Mesodermal cell (in vitro differentiated cells): ENCODE measurements around the gene B3GNT4.

Experiments
- H3K27ac ChIP-seq: 2 replicates; pipeline ENCODE4 v1.7.0; 2013; ENCODE audit warnings: mild to moderate bottlenecking, low read depth, low read length, moderate library complexity; ENCODE audit not compliant: severe bottlenecking
- H3K36me3 ChIP-seq: 2 replicates; pipeline ENCODE4 v1.7.1; 2013; ENCODE audit warnings: mild to moderate bottlenecking, low read length, moderate library complexity; ENCODE audit not compliant: control insufficient read depth, insufficient read depth
- H3K4me1 ChIP-seq: one replicate; pipeline ENCODE4 v1.7.1; 2013; ENCODE audit warnings: mild to moderate bottlenecking, low read length; ENCODE audit not compliant: insufficient read depth, control insufficient read depth, poor library complexity, severe bottlenecking
- H3K4me3 ChIP-seq: 2 replicates; pipeline ENCODE4 v1.7.0; 2013; ENCODE audit warnings: low read length, control low read depth, mild to moderate bottlenecking; ENCODE audit not compliant: insufficient read depth, poor library complexity, severe bottlenecking; ENCODE audit errors: extremely low read depth
- H3K9me3 ChIP-seq: 2 replicates; pipeline ENCODE4 v1.7.1; 2013; ENCODE audit warnings: mild to moderate bottlenecking, low read length, moderate library complexity; ENCODE audit not compliant: control insufficient read depth
- WGBS, 2 experiments: methylation state at CpG; one replicate each; pipeline ENCODE4 v1.1.5; 2013; ENCODE audit warnings: missing lambda C conversion rate in 2 of 2; ENCODE audit not compliant: insufficient coverage in 2 of 2; 5-methylcytosine and 5-hydroxymethylcytosine counted together

The B3GNT4 gene

DNA sequence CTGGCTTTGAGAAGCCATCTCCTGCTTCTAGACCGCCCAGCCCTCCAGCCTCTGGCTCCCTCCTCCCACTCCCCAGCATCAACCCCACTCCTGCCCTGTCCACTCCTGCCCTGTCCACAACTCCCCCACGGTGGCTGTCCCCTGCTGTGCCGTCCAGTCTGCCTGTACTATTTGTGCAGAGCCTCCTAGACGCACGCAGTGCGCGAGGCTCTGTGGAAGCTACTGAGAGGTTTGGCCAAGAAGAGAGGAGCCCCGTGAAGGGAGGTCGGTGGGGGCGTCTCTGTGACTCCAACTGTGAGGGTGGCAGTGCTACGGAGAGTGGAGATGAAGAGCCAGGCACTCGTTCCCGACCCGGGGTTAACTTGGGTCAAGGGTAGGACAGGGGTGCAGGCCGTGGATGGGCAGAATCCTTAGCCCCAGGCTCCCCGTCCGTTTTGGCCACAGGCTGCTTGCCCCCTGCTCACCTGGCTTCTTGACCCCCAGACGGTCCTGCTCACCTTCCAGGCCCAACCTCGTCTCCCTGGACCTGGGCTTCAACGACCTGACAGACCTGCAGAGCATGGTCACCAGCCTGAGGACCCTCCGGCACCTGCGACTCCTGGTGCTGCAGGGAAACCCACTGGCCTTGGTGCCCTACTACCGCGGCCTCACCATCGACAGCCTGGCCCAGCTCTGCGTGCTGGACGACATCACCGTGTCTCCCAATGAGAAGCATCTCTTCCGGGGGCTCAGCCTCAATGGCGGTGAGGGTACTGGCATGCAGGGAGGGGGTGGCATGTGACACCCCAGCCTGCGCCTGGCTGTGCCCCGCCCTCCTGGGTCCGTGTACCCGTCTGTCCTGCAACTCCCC is 13.7 kb upstream of the B3GNT4 start:
- Histone ChIP-seq H3K27ac (no peak overlapping the region), H3K4me3 (no peak overlapping the region), H3K36me3 (no peaks in the 10 kb centered on the region), H3K4me1 (no peaks in the 10 kb centered on the region), H3K9me3 (peaks cover 5% of the 10 kb centered on the region)
- WGBS, 2 experiments = 92% methylated on average over 21 to 31 of the region's 34 CpGs

GRCh38 chr12:122190842-122191668 is 12.5 kb upstream of the B3GNT4 start:
- Histone ChIP-seq H3K27ac (no peak overlapping the region), H3K4me1 (no peaks in the 10 kb centered on the region), H3K4me3 (no peak overlapping the region), H3K36me3 (no peaks in the 10 kb centered on the region), H3K9me3 (peaks cover 10% of the 10 kb centered on the region)
- WGBS, 2 experiments = 53 to 82% methylated on average over 9 to 12 of the region's 18 CpGs

- WGBS, 2 experiments = 89 to 93% methylated on average over 10 to 11 of the region's 11 CpGs
- no peaks in the 10 kb centered on the region for H3K36me3 ChIP-seq
- no peak overlapping the region for H3K27ac ChIP-seq
- peaks cover 10% of the 10 kb centered on the region for H3K9me3 ChIP-seq
- no peaks in the 10 kb centered on the region for H3K4me1 ChIP-seq
- H3K4me3 ChIP-seq = no peak overlapping the region
These were observed 11.1 kb upstream of the B3GNT4 start for GRCh38 chr12:122192441-122192840.

- H3K27ac ChIP-seq = no peak overlapping the region
- peaks cover 10% of the 10 kb centered on the region for H3K9me3 ChIP-seq
- no peaks in the 10 kb centered on the region for H3K36me3 ChIP-seq
- H3K4me3 ChIP-seq = no peak overlapping the region
- no peaks in the 10 kb centered on the region for H3K4me1 ChIP-seq
- WGBS, 2 experiments = no CpG with 5 or more reads among the region's 1 CpG
These were observed 8.7 kb upstream of the B3GNT4 start for GRCh38 chr12:122194804-122195203.

DNA sequence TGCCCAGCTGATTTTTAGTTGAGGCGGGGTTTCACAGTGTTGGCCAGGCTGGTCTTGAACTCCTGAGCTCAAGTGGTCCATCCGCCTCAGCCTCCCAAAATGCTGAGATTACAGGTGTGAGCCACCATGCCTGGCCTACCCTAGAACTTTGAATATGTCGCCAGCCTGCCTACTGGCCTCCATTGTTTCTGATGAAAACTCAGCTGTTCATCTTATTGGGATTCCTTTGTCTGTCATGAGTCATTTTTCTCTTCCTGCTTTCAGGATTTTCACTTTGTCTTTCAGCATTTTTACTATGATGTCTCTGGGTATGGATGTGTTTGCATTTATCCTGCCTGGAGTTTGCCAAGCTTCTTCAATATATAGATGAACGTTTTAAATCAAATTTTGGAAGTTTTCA is 8.1 kb upstream of the B3GNT4 start:
- Histone ChIP-seq H3K27ac (no peak overlapping the region), H3K9me3 (peaks cover 10% of the 10 kb centered on the region), H3K4me3 (no peak overlapping the region), H3K36me3 (no peaks in the 10 kb centered on the region), H3K4me1 (no peaks in the 10 kb centered on the region)
- 88 to 90% methylated on average over 3 of the region's 4 CpGs for WGBS, 2 experiments

DNA sequence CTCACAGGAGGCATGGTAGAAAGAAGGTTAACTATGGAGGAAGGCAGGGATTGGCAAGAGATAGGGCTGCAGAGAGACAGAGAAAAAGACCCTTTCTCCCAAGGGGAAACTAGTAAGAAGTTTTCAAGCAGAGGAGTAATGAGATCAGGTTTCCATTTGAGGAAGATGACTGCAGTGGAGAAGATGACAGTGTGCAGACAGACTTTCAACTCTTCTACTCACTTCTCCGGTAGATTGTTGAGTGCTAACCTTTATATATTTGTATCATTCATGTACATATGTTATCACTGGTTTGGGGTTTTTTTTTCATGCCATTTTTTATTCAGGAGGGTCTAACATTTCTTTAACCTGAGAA is 5.9 kb upstream of the B3GNT4 start:
- H3K36me3 ChIP-seq = no peaks in the 10 kb centered on the region
- peaks cover 10% of the 10 kb centered on the region for H3K9me3 ChIP-seq
- H3K4me3 ChIP-seq = no peak overlapping the region
- WGBS, 2 experiments = no CpG with 5 or more reads among the region's 1 CpG
- no peaks in the 10 kb centered on the region for H3K4me1 ChIP-seq
- no peak overlapping the region for H3K27ac ChIP-seq

- no peak overlapping the region for H3K27ac ChIP-seq
- H3K4me3 ChIP-seq = no peak overlapping the region
- H3K36me3 ChIP-seq = no peaks in the 10 kb centered on the region
- H3K9me3 ChIP-seq = peaks cover 7% of the 10 kb centered on the region
- H3K4me1 ChIP-seq = no peaks in the 10 kb centered on the region
- WGBS, 2 experiments = 89 to 92% methylated on average over 23 to 24 of the region's 29 CpGs
These were observed 3.8 kb upstream of the B3GNT4 start for GRCh38 chr12:122199484-122200355.

DNA sequence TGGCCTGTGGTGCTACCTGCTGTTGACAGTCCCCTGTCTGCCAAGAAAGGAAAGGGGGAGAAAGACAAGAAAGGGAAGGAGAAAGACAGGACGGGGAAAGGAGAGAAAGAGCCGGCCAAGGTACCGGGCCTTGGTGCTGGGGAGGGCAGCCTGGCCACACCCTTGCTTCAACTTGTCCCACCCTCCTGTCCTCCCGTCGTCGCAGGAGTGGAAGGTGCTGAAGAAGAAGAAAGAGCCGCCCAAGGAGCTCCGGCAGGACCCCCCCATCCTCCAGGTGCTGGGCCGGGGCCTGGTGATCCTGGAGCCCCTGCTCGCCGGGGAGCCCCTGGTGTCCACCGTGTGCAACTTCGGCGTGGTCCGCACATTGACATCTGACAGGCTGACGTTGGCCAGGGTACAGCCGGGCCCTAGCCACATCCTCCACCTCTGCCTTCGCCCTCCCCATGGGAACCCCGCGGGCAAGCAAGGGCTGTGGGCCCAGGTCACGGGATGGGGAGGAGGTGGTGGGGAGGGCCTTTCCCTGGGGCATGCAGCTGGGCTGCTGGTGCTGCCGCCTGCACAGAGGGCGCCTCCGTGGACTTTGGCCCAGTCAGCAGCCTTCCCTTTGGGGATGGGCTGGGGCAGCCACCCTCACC is 2.9 kb upstream of the B3GNT4 start:
- WGBS, 2 experiments = 77 to 86% methylated on average over 14 to 15 of the region's 24 CpGs

GRCh38 chr12:122201381-122201780 is 2.1 kb upstream of the B3GNT4 start:
- no peaks in the 10 kb centered on the region for H3K36me3 ChIP-seq
- WGBS, 2 experiments = 93 to 94% methylated on average over 3 to 5 of the region's 5 CpGs
- H3K9me3 ChIP-seq = no peaks in the 10 kb centered on the region
- no peaks in the 10 kb centered on the region for H3K4me1 ChIP-seq
- no peak overlapping the region for H3K27ac ChIP-seq
- no peak overlapping the region for H3K4me3 ChIP-seq

More for the DNA sequence above, 2.9 kb upstream of the B3GNT4 start:
- no peaks in the 10 kb centered on the region for H3K4me1 ChIP-seq
- H3K36me3 ChIP-seq = no peaks in the 10 kb centered on the region
- no peak overlapping the region for H3K4me3 ChIP-seq
- H3K27ac ChIP-seq = no peak overlapping the region
- H3K9me3 ChIP-seq = no peaks in the 10 kb centered on the region

DNA sequence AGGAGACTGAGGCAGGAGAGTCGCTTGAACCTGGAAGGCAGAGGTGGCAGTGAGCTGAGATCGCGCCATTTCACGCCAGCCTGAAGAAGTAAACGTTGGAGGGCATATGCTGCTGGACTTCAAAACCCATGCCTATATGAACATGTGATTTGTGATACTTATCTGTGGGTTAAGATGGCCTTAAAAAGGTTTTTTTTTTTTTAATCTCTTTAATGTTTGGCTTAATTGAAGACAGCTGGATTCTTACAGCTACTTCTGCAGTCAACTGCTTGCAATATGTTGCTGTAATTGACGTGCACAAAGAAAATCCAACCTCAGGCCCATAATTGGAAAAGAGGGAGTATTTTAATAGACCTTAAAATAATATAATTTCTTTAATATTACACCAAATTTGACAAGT is 1.5 kb upstream of the B3GNT4 start:
- H3K4me3 ChIP-seq = no peak overlapping the region
- no peaks in the 10 kb centered on the region for H3K9me3 ChIP-seq
- peaks cover 3% of the 10 kb centered on the region for H3K36me3 ChIP-seq
- H3K4me1 ChIP-seq = no peaks in the 10 kb centered on the region
- H3K27ac ChIP-seq = no peak overlapping the region
- WGBS, 2 experiments = 95 to 100% methylated on average over 1 to 5 of the region's 6 CpGs
